Measurements from ENCODE around the gene PRR15. TPM values are rescaled to one million over a fixed set of nuclear protein-coding genes. Genes with fewer than 3 reads are reported as not detected.

The PRR15 gene
- polyA plus RNA-seq, 1 donor from 2014 or later: not detected

- Histone ChIP-seq H3K4me2 (ENCODE audit: low read length) (no peak overlapping the region), H3K9me3 (ENCODE audit: low read length) (no peaks in the 10 kb centered on the region), H3K27ac (ENCODE audit: low read length) (no peak overlapping the region), H3K79me2 (replicated peaks; ENCODE audit: insufficient read depth, low read length) (no peaks in the 10 kb centered on the region), H3K9me2 (ENCODE audit: insufficient read depth, low read length) (no peaks in the 10 kb centered on the region), H4K20me1 (ENCODE audit: insufficient read depth) (no peaks in the 10 kb centered on the region), H3K4me3 (ENCODE audit: low read length) (no peak overlapping the region), H3K9ac (ENCODE audit: low read length) (no peak overlapping the region), H3K36me3 (ENCODE audit: insufficient read depth, low read length) (no peaks in the 10 kb centered on the region), H3K27me3 (ENCODE audit: insufficient read depth, low read depth, low read length) (no peaks in the 10 kb centered on the region), H3F3A (ENCODE audit: insufficient read depth, low read length, poor library complexity, severe bottlenecking) (no peaks in the 10 kb centered on the region), H2AFZ (ENCODE audit: low read depth, low read length) (no peak overlapping the region)
- TF ChIP-seq RAD21 (conservative IDR thresholded peaks at IDR 0.05) (no peak), TAF1 (IDR thresholded peaks at IDR 0.05; ENCODE audit: low read depth) (no peak), SMC3 (conservative IDR thresholded peaks at IDR 0.05; ENCODE audit: poor library complexity) (no peak), REST (IDR thresholded peaks at IDR 0.05; ENCODE audit: borderline replicate concordance) (no peak), POLR2AphosphoS5 (IDR thresholded peaks at IDR 0.05) (no peak), CTCF (IDR thresholded peaks at IDR 0.05; ENCODE audit: poor library complexity, severe bottlenecking) (no peak), MXI1 (conservative IDR thresholded peaks at IDR 0.05; ENCODE audit: poor library complexity, severe bottlenecking) (no peak), EZH2 (IDR thresholded peaks at IDR 0.05; ENCODE audit: borderline replicate concordance, insufficient read depth, low read length, poor library complexity, severe bottlenecking) (no peak), EP300 (conservative IDR thresholded peaks at IDR 0.05; ENCODE audit: poor library complexity, severe bottlenecking) (no peak)
Observed at GRCh38 chr7:29605671-29606070, 42.0 kb downstream of the PRR15 start.

- no peak for TF ChIP-seq CTCF (IDR thresholded peaks at IDR 0.05; ENCODE audit: poor library complexity, severe bottlenecking)
- no peak for TF ChIP-seq SMC3 (conservative IDR thresholded peaks at IDR 0.05; ENCODE audit: poor library complexity)
- TF ChIP-seq EZH2 (IDR thresholded peaks at IDR 0.05; ENCODE audit: borderline replicate concordance, insufficient read depth, low read length, poor library complexity, severe bottlenecking): no peak
- TF ChIP-seq RAD21 (conservative IDR thresholded peaks at IDR 0.05): no peak
- no peak for TF ChIP-seq POLR2AphosphoS5 (IDR thresholded peaks at IDR 0.05)
- TF ChIP-seq MXI1 (conservative IDR thresholded peaks at IDR 0.05; ENCODE audit: poor library complexity, severe bottlenecking): no peak
- TF ChIP-seq REST (IDR thresholded peaks at IDR 0.05; ENCODE audit: borderline replicate concordance): no peak
- no peak for TF ChIP-seq EP300 (conservative IDR thresholded peaks at IDR 0.05; ENCODE audit: poor library complexity, severe bottlenecking)
- no peak for TF ChIP-seq TAF1 (IDR thresholded peaks at IDR 0.05; ENCODE audit: low read depth)
- Histone ChIP-seq H3K9me2 (ENCODE audit: insufficient read depth, low read length) (no peaks in the 10 kb centered on the region), H3K79me2 (replicated peaks; ENCODE audit: insufficient read depth, low read length) (no peaks in the 10 kb centered on the region), H3K4me2 (ENCODE audit: low read length) (no peak overlapping the region), H3K9ac (ENCODE audit: low read length) (no peak overlapping the region), H3K36me3 (ENCODE audit: insufficient read depth, low read length) (no peaks in the 10 kb centered on the region), H2AFZ (ENCODE audit: low read depth, low read length) (peak overlapping the region; percentile 19), H3K27ac (ENCODE audit: low read length) (no peak overlapping the region), H3K4me3 (ENCODE audit: low read length) (no peak overlapping the region), H3K27me3 (ENCODE audit: insufficient read depth, low read depth, low read length) (no peaks in the 10 kb centered on the region), H3F3A (ENCODE audit: insufficient read depth, low read length, poor library complexity, severe bottlenecking) (no peaks in the 10 kb centered on the region), H4K20me1 (ENCODE audit: insufficient read depth) (no peaks in the 10 kb centered on the region), H3K9me3 (ENCODE audit: low read length) (no peaks in the 10 kb centered on the region)
Observed at GRCh38 chr7:29606287-29606721, 42.7 kb downstream of the PRR15 start.

Data from neural cell (in vitro differentiated cells).